ENCODE data around the gene ACTG1. TPM values are rescaled to one million over a fixed set of nuclear protein-coding genes. Genes with fewer than 3 reads are reported as not detected.

Gene ACTG1
- total RNA-seq, 1 donor from 2014 or later, result 3,857 TPM

DNA sequence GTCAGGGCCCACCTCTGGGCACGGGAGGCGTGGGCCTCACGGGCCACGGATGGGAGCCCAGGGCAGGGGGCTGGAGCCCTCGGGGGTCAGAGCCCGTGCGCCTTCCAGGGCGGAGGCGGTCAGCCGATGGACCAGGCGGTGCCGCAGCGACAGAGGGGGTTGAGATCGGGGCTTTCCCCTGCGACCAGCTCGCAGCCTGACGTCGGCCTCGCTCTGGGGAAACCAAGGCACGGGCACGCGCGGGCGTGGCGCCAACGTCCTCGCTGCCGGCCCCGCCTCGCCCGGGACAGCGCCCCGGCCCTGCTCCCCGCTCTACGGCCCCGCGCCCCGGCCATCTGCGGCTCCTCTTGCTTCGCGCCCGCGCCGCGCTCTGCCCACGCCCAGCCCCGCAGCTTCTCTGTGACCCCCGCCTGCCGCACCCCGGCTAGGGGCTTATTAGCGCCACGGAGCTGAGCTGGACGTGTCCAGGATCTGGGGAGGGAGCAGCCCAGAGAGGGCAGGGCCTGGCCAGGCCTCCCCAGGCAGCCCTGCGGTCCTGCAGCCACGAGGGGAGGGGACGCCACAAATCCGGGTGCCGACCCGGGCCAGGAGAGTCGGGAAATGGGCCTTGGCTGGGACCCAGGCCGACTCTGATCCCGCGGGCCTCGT, 13.5 kb downstream of the ACTG1 start:
- no peak for DNase-seq (ENCODE audit: low spot score)

DNA sequence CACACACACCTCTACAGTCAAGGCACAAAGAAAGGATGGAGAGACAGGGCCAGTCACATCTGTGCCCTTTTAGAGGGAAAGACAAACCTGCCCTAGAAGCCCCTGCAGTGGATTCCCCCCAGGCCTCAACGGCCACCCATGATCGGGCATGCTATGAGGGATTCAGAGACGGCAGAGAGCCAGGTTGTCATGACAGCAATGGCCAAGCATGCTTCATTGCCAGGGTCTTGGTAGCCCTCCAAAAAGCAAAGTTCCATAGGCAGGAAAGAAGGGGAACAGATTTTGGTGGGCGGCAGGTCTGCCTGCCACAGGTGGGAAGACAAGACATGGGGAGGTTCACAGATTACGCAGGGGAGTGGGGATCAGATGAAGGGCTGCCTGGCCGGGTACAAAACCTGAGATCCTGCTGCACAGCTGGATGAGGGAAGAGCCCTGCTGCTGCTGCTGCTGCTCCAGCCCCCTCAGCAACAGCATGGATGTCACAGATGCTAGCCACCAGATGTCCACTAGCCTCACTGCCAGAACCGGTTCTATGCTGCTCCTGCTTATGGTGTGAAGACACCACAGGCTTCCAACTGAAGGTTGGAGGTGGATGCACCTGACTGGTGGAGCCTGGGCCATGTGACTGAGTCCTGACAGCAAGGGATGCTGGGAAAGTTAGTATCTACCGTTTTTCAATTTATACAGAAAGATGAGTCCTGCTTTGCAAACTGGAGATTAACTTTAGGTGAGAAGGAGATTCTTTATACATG, 17.8 kb downstream of the ACTG1 start:
- no peak for DNase-seq (ENCODE audit: low spot score)

DNA sequence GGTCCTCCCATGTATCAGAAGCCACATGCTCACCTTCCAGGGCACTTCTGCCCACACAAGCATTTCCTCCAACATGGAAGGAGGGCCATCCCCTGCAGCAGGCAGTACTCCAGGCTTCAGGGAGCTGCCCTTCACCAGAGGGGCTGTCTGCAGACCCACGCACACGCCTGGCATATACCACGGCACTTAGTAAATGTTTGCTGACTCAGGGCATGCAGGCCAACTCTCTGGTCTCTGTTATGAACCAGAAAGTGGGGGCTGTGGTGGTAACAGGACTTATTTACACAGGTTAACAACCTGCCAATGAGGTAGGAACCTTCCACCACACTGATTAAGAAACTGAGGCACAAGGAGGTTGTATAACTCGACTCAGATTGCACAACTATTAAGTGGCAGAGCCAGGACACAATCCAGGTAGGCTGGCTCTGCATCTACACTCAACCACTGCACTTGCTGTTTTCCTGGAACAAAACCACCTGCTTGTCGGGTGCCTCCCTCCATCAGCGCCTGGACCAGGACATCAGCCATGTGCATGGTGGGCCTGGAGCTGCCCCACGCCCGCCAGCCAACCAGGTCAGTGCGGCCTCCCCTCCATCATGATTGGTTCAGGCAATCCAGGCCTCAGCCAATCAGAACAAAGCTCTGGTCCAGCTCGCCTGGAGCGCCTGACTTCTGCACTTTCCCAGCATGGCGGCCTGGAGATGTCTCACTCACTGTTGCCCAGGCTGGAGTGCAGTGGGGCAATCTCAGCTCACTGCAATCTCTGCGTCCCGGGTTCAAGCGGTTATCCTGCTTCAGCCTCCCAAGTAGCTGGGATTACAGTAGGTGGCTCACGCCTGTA, 19.2 kb downstream of the ACTG1 start:
- DNase-seq (ENCODE audit: low spot score), result no peak

DNA sequence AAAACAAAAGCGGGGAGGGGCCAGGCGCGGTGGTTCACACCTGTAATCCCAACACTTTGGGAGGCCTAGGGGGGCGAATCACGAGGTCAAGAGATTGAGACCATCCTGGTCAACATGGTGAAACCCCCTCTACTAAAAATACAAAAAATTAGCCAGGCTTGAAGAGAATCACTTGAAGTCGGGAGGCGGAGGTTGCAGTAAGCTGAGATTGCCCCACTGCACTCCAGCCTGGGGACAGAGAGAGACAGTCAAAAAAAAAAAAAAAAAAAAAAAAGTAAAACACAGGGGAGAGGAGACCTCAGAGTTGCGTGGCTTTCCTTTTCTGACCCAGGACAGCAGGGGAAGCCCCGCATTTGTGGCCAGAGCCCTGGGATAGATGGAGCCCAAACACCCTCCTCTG, 19.9 kb downstream of the ACTG1 start:
- no peak for DNase-seq (ENCODE audit: low spot score)

DNA sequence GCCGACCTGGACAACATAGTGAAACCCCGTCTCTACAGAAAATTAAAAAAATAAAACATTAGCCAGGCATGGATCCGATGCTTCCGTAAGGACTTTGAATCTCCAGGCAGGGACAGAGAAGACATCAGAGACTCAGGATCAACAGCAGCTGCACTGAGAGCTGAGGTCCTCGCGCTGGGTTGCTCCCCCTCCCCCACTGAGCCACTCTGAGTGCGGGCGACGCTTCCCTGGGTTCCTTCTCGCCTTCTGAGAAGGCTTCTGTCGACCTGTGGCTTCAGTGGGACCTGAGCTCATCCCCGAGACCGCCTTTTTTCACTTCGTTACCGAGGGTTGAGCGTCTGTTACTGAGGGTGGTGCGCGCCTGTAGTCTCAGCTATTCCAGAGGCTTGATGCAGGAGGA, 20.4 kb downstream of the ACTG1 start:
- DNase-seq (ENCODE audit: low spot score), result no peak

DNA sequence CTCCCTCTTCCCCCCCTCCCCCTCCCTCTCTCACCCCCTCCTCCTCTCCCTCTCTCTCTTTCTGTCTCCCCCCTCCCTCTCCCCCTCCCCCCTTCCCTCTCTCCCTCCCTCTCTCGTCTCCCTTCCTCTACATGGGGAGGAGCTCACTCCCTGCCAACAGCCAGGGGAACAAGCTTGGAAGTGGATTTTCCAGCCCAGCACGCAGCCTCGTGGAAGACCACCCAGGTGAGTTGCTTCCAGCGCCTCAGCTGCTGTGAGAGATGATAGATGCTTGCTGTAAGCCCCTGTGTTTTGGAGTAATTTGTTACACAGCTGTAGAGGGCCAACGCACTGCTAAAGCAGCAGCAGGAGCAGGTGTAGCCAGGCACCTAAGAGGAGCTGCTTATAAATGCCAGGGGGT, 20.8 kb downstream of the ACTG1 start:
- no peak for DNase-seq (ENCODE audit: low spot score)

DNA sequence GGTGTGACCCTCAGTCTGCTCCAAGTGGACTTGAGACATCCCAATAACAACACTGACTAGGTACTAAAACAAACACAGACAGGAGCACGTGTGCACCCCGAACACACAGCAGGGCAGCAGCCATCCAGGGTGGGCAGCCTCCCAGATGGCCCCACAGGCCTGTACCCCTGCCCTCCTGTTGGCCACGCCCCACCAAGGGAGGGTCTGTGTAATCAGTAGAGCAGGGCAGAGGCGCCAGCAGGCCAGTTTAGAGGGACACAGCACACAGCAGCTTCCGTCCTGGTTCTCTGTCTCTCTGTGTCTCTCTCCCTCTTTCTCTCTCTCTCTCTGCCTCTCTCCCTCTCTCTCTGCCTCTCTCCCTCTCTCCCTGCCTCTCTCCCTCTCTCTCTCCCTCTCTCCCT, 21.4 kb downstream of the ACTG1 start:
- DNase-seq (ENCODE audit: low spot score), result no peak

DNA sequence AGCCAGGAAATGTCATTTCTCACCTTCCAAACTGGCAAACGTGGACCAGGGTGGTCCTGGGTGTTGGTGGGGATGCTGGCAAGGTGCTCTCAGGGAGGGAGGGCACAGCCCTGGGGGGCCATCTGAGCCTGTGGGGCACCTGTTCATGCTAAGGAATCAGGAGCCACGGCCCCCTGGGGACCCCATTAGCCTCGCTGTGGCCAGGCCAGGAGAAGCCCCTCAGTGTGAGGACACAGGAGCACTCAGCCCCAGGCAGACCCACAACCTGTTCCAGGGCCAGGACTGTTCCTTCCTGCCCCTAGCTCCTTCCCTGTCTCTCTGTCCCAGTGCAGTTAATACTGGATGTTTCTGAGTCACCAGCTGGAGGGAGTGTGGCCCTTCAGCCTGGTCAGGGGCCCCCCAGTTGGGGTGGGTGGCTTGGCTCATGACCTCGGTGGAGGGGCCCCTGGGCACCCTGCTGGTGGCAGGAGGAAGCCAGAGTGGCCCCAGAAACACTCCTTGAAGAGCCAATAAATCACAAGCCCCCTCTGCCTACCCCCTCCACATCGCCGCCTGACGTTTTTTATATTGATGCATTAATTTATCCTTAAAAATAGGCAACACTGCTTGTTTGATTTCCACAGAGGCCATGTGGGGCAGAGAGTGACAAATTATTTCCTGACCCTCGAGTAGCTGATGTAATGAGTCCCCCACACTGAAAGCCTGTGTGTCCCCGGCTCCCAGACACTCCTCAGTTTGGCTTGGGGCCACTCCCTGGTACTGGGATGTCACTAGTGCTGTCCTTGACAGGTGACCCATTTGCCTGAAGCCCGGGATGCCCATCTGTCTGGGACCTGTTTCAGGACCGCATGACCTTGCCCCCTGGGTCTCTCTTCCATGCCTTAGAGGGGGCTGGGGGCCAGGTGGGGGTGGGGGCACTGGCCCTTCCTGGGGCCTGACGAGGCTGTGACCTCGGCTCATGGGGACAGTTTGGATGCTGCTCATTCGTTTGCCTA, 22.3 kb downstream of the ACTG1 start:
- no peak for DNase-seq (ENCODE audit: low spot score)

DNA sequence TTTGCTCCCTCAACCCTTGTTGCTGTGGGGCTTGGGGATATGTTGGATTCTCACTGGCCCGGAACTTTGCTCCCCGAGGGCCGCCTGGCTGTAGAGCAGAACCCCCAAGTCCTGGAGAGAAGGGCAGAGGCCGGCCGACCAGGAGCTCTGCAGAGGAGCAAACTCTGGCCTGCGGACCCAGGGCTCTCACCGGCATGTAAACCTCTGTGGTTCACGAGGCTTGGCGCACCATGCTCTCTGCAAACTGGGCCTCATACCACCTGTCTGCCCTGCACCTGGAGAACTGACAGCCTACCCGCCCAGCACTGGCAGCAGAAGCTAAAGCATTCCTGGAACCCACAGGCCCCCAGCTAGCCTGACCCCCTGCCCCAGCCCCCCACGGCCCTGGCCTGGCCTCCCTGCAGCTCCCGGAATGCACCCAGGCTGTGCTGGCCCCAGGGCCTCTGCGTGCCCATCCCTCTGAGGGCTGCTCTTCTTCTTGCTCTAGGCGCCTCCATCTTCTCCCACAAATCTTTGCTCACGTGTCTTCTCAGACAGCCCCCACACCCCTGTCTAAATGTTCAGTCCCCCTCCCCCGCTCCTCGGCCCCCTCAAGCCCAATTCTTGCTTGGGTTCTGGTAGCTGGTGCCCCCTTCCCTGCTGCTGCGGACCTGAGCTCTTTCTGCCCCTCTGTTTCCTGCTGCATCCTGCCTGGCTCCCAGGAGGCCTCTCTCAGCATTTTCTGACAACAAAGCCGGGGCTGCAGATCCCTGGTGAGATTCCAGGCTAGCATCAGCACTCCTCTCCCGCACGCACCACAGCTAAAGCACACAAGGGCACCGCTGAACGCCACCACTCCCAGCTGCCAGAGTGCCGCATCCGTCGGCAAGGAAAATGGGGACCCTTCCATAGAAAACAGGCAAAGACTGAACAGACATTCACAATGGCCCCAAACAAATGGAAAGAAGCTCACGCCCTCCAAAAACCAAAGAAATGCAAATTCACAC, 23.3 kb downstream of the ACTG1 start:
- DNase-seq (ENCODE audit: low spot score), result no peak

DNA sequence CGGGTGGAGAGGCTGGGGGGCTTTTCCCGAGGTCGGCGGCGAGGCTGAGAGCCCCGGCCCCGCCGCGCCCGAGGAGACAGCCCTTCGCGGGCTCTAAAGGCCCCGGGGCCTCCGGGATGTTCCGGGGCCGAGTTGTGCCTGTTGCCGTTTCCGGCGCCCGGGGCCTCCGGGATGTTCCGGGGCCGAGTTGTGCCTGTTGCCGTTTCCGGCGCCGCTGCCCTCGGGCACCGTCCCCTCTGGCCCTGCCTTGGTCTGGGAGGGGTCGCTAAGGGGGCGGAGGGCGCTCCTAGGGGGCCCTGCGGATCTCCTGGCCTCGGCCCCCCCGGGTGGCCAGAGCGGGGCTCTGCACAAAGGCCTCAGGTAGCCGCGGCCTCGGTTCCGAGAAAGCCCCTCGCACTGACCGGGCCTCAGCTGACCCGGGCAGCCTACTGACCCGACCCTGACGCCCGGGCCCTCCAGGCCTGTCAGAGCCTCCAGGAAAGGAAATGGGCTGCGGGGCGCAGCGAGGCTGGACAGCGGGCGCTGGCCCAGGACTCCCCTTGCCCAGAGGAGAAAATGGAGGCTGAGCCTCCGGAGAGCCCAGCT, 24.2 kb downstream of the ACTG1 start:
- DNase-seq (ENCODE audit: low spot score), result no peak

DNA sequence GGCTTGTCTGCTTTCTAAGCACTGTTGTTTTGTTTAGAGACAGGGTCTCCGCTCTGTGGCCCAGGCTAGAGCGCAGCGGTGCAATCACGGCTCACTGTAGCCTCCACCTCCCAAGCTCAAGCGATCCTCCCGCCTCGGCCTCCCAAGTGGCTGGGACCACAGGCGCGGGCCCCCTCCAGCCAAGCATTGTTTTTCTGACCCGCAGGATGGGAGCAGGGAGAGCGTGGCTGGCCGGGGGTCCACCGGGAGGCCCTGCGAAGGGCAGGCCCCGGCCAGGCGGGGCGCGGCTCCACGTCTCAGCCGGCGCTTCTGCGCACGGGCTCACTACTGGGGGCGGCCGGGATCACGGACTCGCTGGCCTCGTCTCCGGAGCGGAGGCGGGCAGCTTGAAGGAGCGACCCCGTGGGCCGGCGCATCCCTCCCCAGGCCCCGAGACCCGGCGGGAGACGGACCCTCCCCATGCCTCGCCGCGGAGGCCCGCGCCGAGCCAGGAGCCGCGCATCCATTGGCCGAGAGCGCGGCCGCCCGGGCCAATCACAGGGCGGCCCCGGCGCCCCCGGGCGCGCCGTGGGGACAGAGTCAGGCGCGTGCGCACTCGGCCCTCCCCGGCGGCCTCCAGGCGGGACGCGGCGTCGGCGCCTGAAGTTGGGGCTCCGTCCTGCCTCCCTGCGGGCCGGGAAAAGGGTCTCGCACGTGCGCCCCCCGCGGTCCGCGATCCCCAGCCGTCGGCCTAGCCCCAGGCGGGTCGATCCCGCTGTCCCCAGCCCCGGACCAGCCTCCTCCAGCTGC, 24.9 kb downstream of the ACTG1 start:
- peak; percentile 70 for DNase-seq (ENCODE audit: low spot score)

DNA sequence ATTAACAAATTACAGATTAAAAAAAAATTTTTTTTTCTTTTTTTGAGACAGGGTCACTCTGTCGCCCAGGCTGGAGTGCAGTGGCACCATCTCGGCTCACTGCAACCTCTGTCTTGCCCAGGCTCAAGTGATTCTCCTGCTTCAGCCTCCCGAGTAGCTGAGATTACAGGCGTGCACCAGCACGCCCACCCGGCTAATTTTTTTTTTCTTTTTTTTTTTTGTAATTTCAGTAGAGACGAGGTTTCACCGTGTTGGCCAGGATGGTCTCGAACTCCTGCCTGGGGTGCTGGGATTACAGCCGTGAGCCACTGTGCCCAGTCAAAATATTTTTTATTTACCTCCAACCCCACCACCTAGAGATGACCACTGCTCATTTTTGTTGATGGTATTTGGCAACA, 25.5 kb downstream of the ACTG1 start:
- no peak for DNase-seq (ENCODE audit: low spot score)

DNA sequence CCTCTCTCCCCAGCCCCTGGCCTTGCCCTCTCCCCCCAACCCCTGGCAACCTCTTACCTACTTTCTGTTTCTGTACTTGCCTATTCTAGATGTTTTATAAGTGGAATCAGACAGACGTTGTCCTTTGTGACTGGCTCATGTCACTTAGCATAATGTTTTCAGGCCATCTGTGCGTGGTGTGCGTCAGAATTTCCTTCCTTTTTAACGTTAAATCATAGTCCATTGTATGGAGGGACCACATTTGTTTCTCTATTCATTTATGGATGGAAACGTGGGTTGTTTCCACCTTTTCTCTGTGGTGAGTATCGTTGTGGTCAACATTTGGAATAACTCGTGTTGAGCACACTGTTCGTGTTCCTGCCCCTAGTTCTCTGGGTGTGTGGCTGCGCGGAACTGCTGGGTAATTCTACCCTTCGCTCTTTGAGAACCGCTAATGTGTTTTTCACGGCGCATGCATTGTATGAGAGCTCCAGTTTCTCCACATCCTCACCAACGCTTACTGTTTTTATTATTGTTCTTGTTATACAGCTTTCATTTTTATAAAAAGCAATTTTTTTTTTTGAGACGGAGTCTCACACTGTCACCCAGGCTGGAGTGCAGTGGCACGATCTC, 26.3 kb downstream of the ACTG1 start:
- DNase-seq (ENCODE audit: low spot score), result no peak

DNA sequence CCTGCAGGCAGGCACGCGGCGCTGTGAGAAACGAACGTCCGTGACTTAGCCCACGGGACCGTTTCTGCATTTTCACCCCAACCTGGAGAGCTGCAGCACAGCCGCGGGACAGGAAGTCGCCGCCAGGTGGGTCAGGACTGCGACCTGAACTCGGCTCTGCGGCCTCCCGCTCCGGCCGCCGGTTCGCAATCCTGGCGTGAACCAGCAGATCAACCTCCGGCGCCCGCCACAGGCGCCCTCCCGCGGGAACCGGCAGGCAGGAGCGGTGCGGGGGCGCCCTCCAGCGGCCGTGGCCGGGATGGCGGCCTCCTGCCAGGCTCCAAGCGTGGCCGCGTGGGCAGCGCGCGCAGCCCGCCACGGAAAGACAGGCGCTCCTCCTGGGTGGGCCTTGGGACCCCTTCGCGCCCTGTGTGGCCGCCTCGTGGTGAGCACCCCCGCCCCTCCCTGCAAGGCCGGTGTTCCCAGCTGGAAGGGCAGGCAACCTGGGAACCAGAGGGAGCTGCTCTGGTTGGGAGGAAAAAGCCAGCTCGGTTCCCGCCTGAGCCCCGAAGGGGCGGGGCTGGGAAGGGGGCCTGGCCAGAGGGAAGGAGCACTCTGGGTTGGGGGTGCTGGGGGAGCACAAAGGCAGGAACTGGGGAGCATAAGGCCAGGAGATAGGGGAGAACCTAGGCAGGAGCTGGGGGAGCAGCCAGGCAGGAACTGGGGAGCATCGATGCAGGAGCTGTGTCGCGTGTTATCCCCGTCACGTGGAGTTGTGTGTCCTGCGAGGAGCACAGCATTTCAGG, 28.2 kb downstream of the ACTG1 start:
- DNase-seq (ENCODE audit: low spot score), result peak; percentile 89

DNA sequence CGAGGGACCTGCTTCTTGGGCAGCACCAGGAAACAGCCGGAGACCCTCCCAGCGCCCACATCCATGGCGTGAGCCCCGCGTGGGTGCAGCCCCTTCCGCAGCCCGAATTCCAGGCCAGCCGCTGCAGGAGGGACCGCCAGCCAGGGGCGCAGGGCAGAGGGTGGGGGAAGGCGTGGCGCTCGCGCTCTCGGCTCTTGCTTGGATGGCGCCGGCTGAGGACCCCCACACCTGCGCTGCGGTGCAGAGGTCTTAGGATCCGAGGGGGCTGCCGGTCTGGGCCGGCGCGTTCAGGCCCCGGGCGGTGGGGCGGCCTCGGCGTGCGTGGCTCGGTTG, 28.8 kb downstream of the ACTG1 start:
- no peak for DNase-seq (ENCODE audit: low spot score)

DNA sequence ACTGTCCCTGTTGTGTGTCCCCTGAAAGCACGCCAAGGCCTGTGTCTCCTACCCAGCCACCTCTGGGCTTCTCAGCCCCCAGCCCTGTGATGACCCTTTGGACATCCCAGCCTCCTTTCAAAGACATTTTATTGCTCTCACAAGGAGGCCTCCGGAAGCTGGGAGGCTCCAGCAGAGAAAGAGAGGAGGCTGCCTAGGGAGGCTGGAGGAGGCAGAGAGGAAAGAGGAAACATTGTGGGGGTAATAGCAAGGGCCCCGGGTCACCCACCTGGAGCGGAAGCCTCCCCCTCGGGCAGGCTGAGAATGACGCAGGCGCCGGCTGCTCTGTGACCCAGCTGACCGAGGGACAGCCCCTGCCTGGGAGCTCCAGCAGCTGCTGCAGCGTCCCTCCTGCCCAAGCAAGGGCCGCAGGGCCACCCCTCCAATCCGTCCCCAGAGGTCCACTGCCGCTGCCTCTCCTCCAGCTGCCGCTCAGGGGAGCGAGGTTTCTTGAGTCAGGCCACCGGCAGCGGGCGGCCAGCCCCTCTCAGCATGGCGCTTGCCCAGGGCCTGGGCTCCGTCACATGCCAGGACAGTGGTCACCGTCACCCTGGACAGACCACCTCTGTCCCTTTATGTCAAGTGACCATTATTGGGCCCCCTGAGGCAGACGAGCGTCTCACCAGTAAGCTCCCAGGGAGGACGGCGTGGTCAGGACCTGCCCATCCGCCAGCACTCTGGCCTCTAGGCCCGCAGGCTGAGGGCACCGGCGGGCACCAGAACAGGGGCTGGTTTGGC, 29.3 kb downstream of the ACTG1 start:
- DNase-seq (ENCODE audit: low spot score), result no peak

DNA sequence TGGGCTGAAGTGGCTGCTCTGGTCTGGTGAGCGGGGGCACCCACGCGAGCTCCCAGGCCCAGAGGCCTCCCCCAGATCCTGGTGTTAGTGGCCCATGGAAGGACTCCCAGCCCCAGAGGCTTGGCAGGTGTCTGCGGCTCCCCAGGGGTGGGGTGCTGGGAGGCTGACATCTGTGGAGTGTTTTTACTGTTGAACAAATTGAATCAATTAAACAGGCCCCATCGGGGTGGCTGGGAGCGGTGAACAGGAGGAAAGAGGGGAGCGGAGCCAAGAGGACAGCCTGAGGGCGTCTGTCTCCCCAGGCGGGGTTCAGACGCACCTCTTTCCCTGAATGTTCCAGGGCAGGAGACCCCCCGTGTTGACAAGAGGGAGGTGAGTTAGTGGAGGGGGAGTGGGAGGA, 29.9 kb downstream of the ACTG1 start:
- DNase-seq (ENCODE audit: low spot score), result no peak

Measured in ureter (tissue), 1 donor.